H1 (cell line): ENCODE results near the gene C2orf42. TPM values are rescaled to one million over a fixed set of nuclear protein-coding genes. Genes with fewer than 3 reads are reported as not detected.

Experiments used
- CTCF ChIA-PET: fragments of 300-600 bp; sonication (Branson Sonifier 250); formaldehyde crosslinking; loops from one replicate; lab custom pipeline; 2021; ENCODE audit not compliant: partially characterized antibody; lab: Charles Lee
- POLR2A ChIA-PET: fragments of 300-600 bp; sonication (Branson Sonifier 250); formaldehyde crosslinking; loops from one replicate; lab custom pipeline; 2021; ENCODE audit warnings: inconsistent platforms; ENCODE audit not compliant: partially characterized antibody; lab: Charles Lee
- DNase-seq, 2 experiments: peaks; one replicate each; pipeline versions ENCODE4 v3.0.0 to v3.0.0-alpha.2; 2010 to 2022; ENCODE audit warnings: low spot score in 2 of 2, low read depth in 1 of 2, mixed read lengths in 1 of 2
- FAIRE-seq: peaks from 2 replicates; lab custom pipeline; 2011; peaks lifted over from hg19 to GRCh38; lab: Jason Lieb, UNC
- H2AFZ ChIP-seq: 2 replicates; pipeline ENCODE4 v1.8.1; 2012; ENCODE audit warnings: low read length, inconsistent platforms
- H2AK5ac ChIP-seq: 2 replicates; pipeline ENCODE4 v1.6.1; 2013; ENCODE audit warnings: low read depth, low read length
- H2BK120ac ChIP-seq: replicated peaks from 2 replicates; pipeline ENCODE3; 2013; ENCODE audit warnings: low read depth, low read length, inconsistent platforms
- H2BK12ac ChIP-seq: 2 replicates; pipeline ENCODE4 v1.6.1; 2013; ENCODE audit warnings: low read depth, low read length
- H2BK15ac ChIP-seq: 2 replicates; pipeline ENCODE4 v1.6.1; 2013; ENCODE audit warnings: low read length
- H2BK20ac ChIP-seq: 2 replicates; pipeline ENCODE4 v1.6.1; 2013; ENCODE audit warnings: low read length
- H2BK5ac ChIP-seq: 2 replicates; pipeline ENCODE4 v1.6.1; 2013; ENCODE audit warnings: low read depth, low read length
- H3K14ac ChIP-seq: 2 replicates; pipeline ENCODE4 v1.6.1; 2013; ENCODE audit warnings: inconsistent platforms; ENCODE audit not compliant: insufficient read length
- H3K18ac ChIP-seq: 2 replicates; pipeline ENCODE4 v1.6.1; 2013; ENCODE audit warnings: low read length; ENCODE audit errors: extremely low read depth
- H3K23ac ChIP-seq: 2 replicates; pipeline ENCODE4 v1.6.1; 2013; ENCODE audit warnings: inconsistent platforms; ENCODE audit not compliant: insufficient read length
- H3K23me2 ChIP-seq: 2 replicates; pipeline ENCODE4 v1.6.1; 2013; ENCODE audit warnings: low read depth, low read length
- H3K27ac ChIP-seq: 2 replicates; pipeline ENCODE4 v1.6.1; 2011; ENCODE audit warnings: low read depth, low read length, inconsistent platforms
- H3K27me3 ChIP-seq, 4 experiments: replicated peaks in 1 of 4; 1 replicate in 1 of 4; 2 replicates in 3 of 4; pipeline versions ENCODE4 v1.6.1 to v1.8.1; 2011 to 2013; ENCODE audit warnings: low read length in 3 of 4, mild to moderate bottlenecking in 3 of 4, inconsistent platforms in 2 of 4, mixed read lengths in 2 of 4, moderate library complexity in 1 of 4; ENCODE audit not compliant: control insufficient read depth in 3 of 4, insufficient read depth in 3 of 4; ENCODE audit errors: extremely low read depth in 1 of 4
- H3K36me3 ChIP-seq, 4 experiments: 2 replicates each; pipeline versions ENCODE4 v1.6.1 to v1.8.1; 2011 to 2013; ENCODE audit warnings: mild to moderate bottlenecking in 4 of 4, low read length in 3 of 4, moderate library complexity in 2 of 4, control low read depth in 1 of 4, inconsistent platforms in 1 of 4; ENCODE audit not compliant: insufficient read depth in 4 of 4, control insufficient read depth in 2 of 4
- H3K4ac ChIP-seq: replicated peaks from 2 replicates; pipeline ENCODE3; 2013; ENCODE audit warnings: low read length, low read depth, mixed read lengths, inconsistent platforms; ENCODE audit not compliant: insufficient read length
- H3K4me1 ChIP-seq, 4 experiments: replicated peaks in 1 of 4; 1 replicate in 1 of 4; 2 replicates in 3 of 4; pipeline versions ENCODE4 v1.6.1 to v1.8.1; 2011 to 2013; ENCODE audit warnings: low read length in 3 of 4, inconsistent platforms in 2 of 4, mixed read lengths in 1 of 4; ENCODE audit not compliant: insufficient read depth in 4 of 4, control insufficient read depth in 3 of 4
- H3K4me2 ChIP-seq, 2 experiments: 2 replicates each; pipeline versions ENCODE4 v1.6.1 to v1.8.1; 2011 to 2013; ENCODE audit warnings: low read depth in 2 of 2, low read length in 2 of 2, control low read depth in 1 of 2, inconsistent platforms in 1 of 2, mild to moderate bottlenecking in 1 of 2; ENCODE audit not compliant: insufficient read depth in 1 of 2
- H3K4me3 ChIP-seq, 4 experiments: fragments of 200-600, 300-600 bp in 1 of 4; sonication (generic), shearing (Covaris generic), sonication (Bioruptor Twin) in 1 of 4; 2 replicates each; pipeline versions ENCODE4 v1.5.1 to v1.8.1; 2011 to 2016; ENCODE audit warnings: low read length in 4 of 4, low read depth in 3 of 4, control low read depth in 2 of 4, inconsistent platforms in 2 of 4, mild to moderate bottlenecking in 2 of 4, mixed read lengths in 1 of 4, moderate library complexity in 1 of 4; ENCODE audit not compliant: insufficient read depth in 2 of 4; ENCODE audit errors: extremely low read depth in 1 of 4
- H3K56ac ChIP-seq: replicated peaks from 2 replicates; pipeline ENCODE3; 2013; ENCODE audit warnings: low read depth, mild to moderate bottlenecking, mixed read lengths, low read length, inconsistent platforms; ENCODE audit not compliant: insufficient read length
- H3K79me1 ChIP-seq: 2 replicates; pipeline ENCODE4 v1.6.1; 2013; ENCODE audit warnings: low read depth, low read length, control low read depth
- H3K79me2 ChIP-seq, 2 experiments: 2 replicates each; pipeline versions ENCODE4 v1.6.1 to v1.8.1; 2012 to 2013; ENCODE audit warnings: low read length in 2 of 2, mild to moderate bottlenecking in 2 of 2, inconsistent platforms in 1 of 2; ENCODE audit not compliant: insufficient read depth in 2 of 2, control insufficient read depth in 1 of 2
- H3K9ac ChIP-seq, 4 experiments: replicated peaks in 1 of 4; 1 replicate in 1 of 4; 2 replicates in 3 of 4; pipeline versions ENCODE4 v1.6.1 to v1.8.1; 2011 to 2013; ENCODE audit warnings: low read depth in 3 of 4, low read length in 3 of 4, control low read depth in 2 of 4, mild to moderate bottlenecking in 2 of 4, moderate library complexity in 2 of 4, inconsistent platforms in 1 of 4; ENCODE audit errors: extremely low read depth in 1 of 4
- H3K9me3 ChIP-seq, 2 experiments: 2 replicates each; pipeline versions ENCODE4 v1.6.1 to v1.8.1; 2012 to 2013; ENCODE audit warnings: mild to moderate bottlenecking in 2 of 2, moderate library complexity in 2 of 2, control low read depth in 1 of 2, inconsistent platforms in 1 of 2, low read depth in 1 of 2, low read length in 1 of 2, mixed read lengths in 1 of 2; ENCODE audit not compliant: insufficient read depth in 2 of 2
- H4K20me1 ChIP-seq, 2 experiments: replicated peaks in 1 of 2; 2 replicates each; pipeline versions ENCODE3 to v1.8.1; 2011 to 2013; ENCODE audit warnings: inconsistent platforms in 2 of 2, low read length in 2 of 2, mild to moderate bottlenecking in 1 of 2; ENCODE audit not compliant: insufficient read depth in 2 of 2, control insufficient read depth in 1 of 2
- H4K5ac ChIP-seq: 2 replicates; pipeline ENCODE4 v1.6.1; 2013; ENCODE audit warnings: low read length, low read depth, mixed read lengths, inconsistent platforms; ENCODE audit not compliant: insufficient read length
- H4K8ac ChIP-seq: 2 replicates; pipeline ENCODE4 v1.8.0; 2013; ENCODE audit warnings: mild to moderate bottlenecking, moderate library complexity, low read length, inconsistent platforms; ENCODE audit not compliant: insufficient read depth; ENCODE audit errors: extremely low read depth
- H4K91ac ChIP-seq: replicated peaks from 2 replicates; pipeline ENCODE3; 2013; ENCODE audit warnings: low read length, mixed read lengths, inconsistent platforms; ENCODE audit not compliant: insufficient read length
- CHD2 ChIP-seq: IDR thresholded peaks from 2 replicates; pipeline ENCODE4 v1.6.1; 2012; ENCODE audit warnings: low read length, improper control_type of control experiment
- CTCF ChIP-seq, 3 experiments: IDR thresholded peaks; 1 replicate in 2 of 3; 2 replicates in 1 of 3; pipeline versions ENCODE4 v1.5.1 to v1.6.1; 2011; ENCODE audit warnings: low read length in 3 of 3, mild to moderate bottlenecking in 3 of 3, inconsistent platforms in 2 of 3, low read depth in 1 of 3, moderate library complexity in 1 of 3; ENCODE audit not compliant: insufficient read depth in 1 of 3; ENCODE audit errors: control extremely low read depth in 1 of 3
- HDAC6 ChIP-seq: IDR thresholded peaks from one replicate; pipeline ENCODE4 v1.7.1; 2012; ENCODE audit warnings: low read depth, mild to moderate bottlenecking, inconsistent platforms, low read length, moderate library complexity
- JUN ChIP-seq: IDR thresholded peaks from 2 replicates; pipeline ENCODE4 v1.6.1; 2011; ENCODE audit warnings: low read depth, mild to moderate bottlenecking, improper control_type of control experiment, low read length
- KDM4A ChIP-seq: IDR thresholded peaks from one replicate; pipeline ENCODE4 v1.7.1; 2012; ENCODE audit warnings: low read depth, mild to moderate bottlenecking, moderate library complexity, low read length, inconsistent platforms; ENCODE audit not compliant: severe bottlenecking
- MAFK ChIP-seq: IDR thresholded peaks from 2 replicates; pipeline ENCODE4 v1.6.1; 2012; ENCODE audit warnings: low read depth, mild to moderate bottlenecking, improper control_type of control experiment, low read length
- POLR2A ChIP-seq, 2 experiments: IDR thresholded peaks; 1 replicate in 1 of 2; 2 replicates in 1 of 2; pipeline ENCODE4 v1.6.1; 2011; ENCODE audit warnings: low read depth in 2 of 2, low read length in 2 of 2, mild to moderate bottlenecking in 2 of 2; ENCODE audit errors: control extremely low read depth in 1 of 2
- SAP30 ChIP-seq: fragments of 300-600 bp; sonication (generic); IDR thresholded peaks from 2 replicates; pipeline ENCODE4 v1.7.1; 2012; ENCODE audit warnings: low read length, moderate library complexity, mild to moderate bottlenecking, inconsistent platforms; ENCODE audit not compliant: insufficient read depth, insufficient replicate concordance
- SP1 ChIP-seq: IDR thresholded peaks from 2 replicates; pipeline ENCODE4 v1.6.1; 2011; ENCODE audit warnings: low read depth, low read length
- TBP ChIP-seq: IDR thresholded peaks from 2 replicates; pipeline ENCODE4 v1.6.1; 2011; ENCODE audit warnings: low read depth, low read length, improper control_type of control experiment
- USF2 ChIP-seq: IDR thresholded peaks from 2 replicates; pipeline ENCODE4 v1.6.1; 2011; ENCODE audit warnings: low read length, improper control_type of control experiment
- WGBS, 2 experiments: shearing (Covaris generic) in 1 of 2; methylation state at CpG; one replicate each; pipeline versions ENCODE4 v1.1.6 to v1.1.7; 2013 to 2015; ENCODE audit warnings: low lambda C conversion rate in 2 of 2, mixed read lengths in 2 of 2, inconsistent platforms in 1 of 2, low coverage in 1 of 2, missing lambda C conversion rate in 1 of 2; ENCODE audit not compliant: insufficient replicate concordance in 2 of 2, insufficient coverage in 1 of 2, insufficient read length in 1 of 2; ENCODE audit errors: extremely low coverage in 1 of 2, missing lambda C conversion rate in 1 of 2; 5-methylcytosine and 5-hydroxymethylcytosine counted together
- polyA plus RNA-seq, 7 experiments: library from polyadenylated mRNA; depleted of rRNA in 3 of 7; stranded (reverse) in 5 of 7; unstranded in 2 of 7; fragments of >200 nt in 5 of 7; fragments of 200-250 nt in 2 of 7; gene quantifications; 1 replicate in 5 of 7; 2 replicates in 1 of 7; 4 replicates in 1 of 7; pipeline versions ENCODE4 v1.2.1 to v1.2.3, GENCODE V29; 2011 to 2013; ENCODE audit warnings: missing spikeins in 2 of 7, mixed read lengths in 2 of 7
- total RNA-seq: library from RNA; stranded (reverse); fragmentation: NEBNext Ultra II Directional; extraction: Animal tissue kit (Norgen Biotek cat#: 25700); gene quantifications from 2 replicates; pipeline ENCODE4 v1.2.1, GENCODE V29; 2021

C2orf42 gene
- total and polyA plus RNA-seq, 2 of the 8 experiments (the other 6 are each of a cell fraction or from before 2014, with no cell fraction given): 3.9 to 10.7 TPM

- ChIA-PET POLR2A (interaction anchor here (0.8 to 2.2 kb wide), 4 partner anchors 9 to 20 kb away, joined by 3 to 12 read pairs (median 6); no protein-coding TSS in a partner anchor), CTCF (no interaction called here)
- Histone ChIP-seq H3K36me3 (peaks cover 28 to 96% (median 68%) of the 10 kb centered on the region in 4 experiments), H2BK12ac (no peak overlapping the region), H3K18ac (no peak overlapping the region), H3K23ac (no peak overlapping the region), H4K20me1 (peaks cover 2 to 5% of the 10 kb centered on the region in 2 experiments), H4K91ac (no peak overlapping the region), H2BK5ac (no peak overlapping the region), H2BK120ac (no peak overlapping the region), H3K9ac (no peak overlapping the region), H4K5ac (no peak overlapping the region), H2BK20ac (no peak overlapping the region), H4K8ac (no peak overlapping the region), H3K79me1 (no peaks in the 10 kb centered on the region), H3K4me3 (no peak overlapping the region), H3K56ac (no peak overlapping the region), H3K4ac (no peak overlapping the region), H3K4me1 (no peaks in the 10 kb centered on the region), H3K27ac (no peak overlapping the region), H3K79me2 (peaks cover 0 to 2% of the 10 kb centered on the region in 2 experiments; a peak in 1 of 4 replicates), H2AFZ (no peak overlapping the region), H3K4me2 (no peak overlapping the region), H3K14ac (no peak overlapping the region), H3K27me3 (peaks cover 0 to 1% (median 0%) of the 10 kb centered on the region in 4 experiments; a peak in 1 of 7 replicates), H3K23me2 (no peaks in the 10 kb centered on the region), H2AK5ac (no peak overlapping the region), H2BK15ac (no peak overlapping the region), H3K9me3 (no peaks in the 10 kb centered on the region)
- 95% methylated on average over 2 of the region's 2 CpGs; no CpG with 5 or more reads in 1 of the 2 experiments for WGBS, 2 experiments
- DNase-seq (no peak), FAIRE-seq (no peak)
- TF ChIP-seq POLR2A (IDR thresholded peaks at IDR 0.05; ENCODE audit: control extremely low read depth in 1 of 2, low read depth in 2 of 2, low read length in 2 of 2) (no peak), SP1 (no peak), SAP30 (no peak), CTCF (IDR thresholded peaks at IDR 0.05; ENCODE audit: control extremely low read depth in 1 of 3, insufficient read depth in 1 of 3, low read depth in 1 of 3, low read length in 3 of 3) (no peak), MAFK (no peak), HDAC6 (no peak), USF2 (no peak), KDM4A (no peak), TBP (no peak), CHD2 (no peak), JUN (no peak)
Observed at GRCh38 chr2:70226781-70227180, 36.0 kb upstream of the C2orf42 start.
